GM03348 (cell line): ENCODE data around the gene PODXL.

Source experiments
- DNase-seq: peaks from one replicate; pipeline ENCODE4 v3.0.0; 2012; ENCODE audit warnings: low spot score

The PODXL gene

DNA sequence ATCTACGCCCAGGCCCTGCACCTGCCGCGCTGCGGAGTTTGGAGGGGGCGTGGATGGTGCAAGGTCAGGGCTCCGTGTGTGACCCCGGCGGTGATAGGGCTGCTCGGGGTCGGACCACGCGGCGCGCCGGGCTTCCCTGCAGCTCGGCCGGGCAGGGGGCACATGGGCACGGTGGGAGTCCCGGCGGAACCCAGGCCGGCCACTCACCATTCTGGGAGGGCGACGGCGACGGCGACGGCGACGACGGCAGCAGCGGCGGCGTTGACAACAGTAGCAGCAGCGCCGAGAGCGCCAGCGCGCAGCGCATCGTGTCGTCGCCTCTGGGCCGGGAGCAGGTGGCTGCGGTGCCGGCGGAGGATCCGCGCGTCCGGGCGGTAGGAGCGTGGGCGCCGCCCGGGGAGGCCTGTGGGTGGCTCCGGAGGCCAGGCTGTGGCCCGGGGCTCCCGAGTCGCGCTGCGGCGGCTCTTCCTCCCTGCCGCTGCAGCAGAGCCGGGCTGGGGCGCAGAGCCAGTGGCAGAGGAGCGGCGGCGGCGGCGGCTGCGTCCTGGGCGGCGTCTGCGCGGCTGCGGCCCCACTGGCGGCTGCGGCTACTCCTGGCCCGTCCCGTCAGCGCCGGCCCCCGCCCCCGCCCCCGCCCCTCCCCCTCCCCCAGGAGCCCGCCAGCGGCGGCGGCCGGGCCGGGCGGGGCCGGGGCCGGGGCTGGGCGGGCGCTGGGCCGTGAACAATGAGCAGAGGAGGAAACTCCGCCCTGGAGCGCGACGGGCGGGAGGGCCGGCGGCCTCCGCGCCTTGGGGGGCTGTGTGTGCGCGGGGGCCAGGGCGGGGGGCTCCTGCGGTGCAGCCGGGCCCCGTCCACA lies at the start of gene PODXL:
Gene PODXL (minus strand): TSS at position 576 of the 856 bp plus-strand sequence. CDS start 269 bp downstream, at position 307.
- peak; percentile 97 for DNase-seq

DNA sequence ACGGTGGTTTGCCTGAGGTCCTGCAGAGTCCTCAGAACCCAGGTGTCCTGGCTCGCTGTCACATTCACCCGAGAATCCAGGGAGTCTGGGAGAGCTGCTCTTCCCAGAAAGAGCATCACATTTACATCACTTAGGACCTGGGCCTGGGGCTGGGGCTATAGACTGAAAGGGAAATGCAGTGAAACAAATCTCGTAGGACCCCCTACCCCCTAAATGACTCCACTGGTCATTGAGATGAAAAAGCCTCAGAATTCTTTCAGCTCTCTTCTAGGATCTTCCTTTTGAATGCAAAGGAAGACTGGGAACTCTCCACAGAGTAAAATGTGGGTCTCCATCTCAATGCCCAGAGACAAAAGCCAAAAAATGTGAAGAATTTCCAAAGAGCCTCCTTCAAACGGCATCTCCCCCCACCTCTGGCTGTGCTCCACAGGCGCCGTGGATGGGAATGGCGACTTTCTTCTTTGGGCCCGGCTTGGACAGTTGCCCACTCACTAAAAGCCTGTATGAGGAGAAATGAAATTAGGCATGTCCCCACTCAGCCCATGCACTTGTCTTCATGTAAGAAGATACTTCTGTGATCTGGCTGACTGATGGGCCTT lies 49.0 kb upstream of the PODXL start:
- peak; percentile 47 for DNase-seq

- DNase-seq, result peak; percentile 90
Observed at GRCh38 chr7:131604841-131605279, 48.4 kb upstream of the PODXL start.

GRCh38 chr7:131603932-131604331 lies 47.5 kb upstream of the PODXL start:
- no peak for DNase-seq

DNA sequence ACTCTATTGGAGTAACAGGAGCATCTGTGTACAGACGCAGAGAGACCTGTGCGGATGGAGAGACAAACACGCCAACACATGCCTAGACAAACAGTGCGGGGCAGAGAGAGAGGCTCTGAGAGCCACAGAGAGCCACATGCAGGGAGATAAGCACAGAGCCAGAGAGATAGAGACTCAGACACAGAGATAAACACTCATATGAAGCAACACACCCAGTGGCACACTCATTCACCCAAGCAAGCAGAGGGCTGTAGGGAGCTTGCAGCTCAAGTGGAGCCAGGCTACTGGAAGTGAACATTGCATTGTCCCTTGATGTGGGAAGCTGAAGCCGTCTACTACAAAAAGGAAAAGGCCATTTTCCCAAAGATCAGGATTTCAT lies 46.6 kb upstream of the PODXL start:
- DNase-seq, result no peak

DNA sequence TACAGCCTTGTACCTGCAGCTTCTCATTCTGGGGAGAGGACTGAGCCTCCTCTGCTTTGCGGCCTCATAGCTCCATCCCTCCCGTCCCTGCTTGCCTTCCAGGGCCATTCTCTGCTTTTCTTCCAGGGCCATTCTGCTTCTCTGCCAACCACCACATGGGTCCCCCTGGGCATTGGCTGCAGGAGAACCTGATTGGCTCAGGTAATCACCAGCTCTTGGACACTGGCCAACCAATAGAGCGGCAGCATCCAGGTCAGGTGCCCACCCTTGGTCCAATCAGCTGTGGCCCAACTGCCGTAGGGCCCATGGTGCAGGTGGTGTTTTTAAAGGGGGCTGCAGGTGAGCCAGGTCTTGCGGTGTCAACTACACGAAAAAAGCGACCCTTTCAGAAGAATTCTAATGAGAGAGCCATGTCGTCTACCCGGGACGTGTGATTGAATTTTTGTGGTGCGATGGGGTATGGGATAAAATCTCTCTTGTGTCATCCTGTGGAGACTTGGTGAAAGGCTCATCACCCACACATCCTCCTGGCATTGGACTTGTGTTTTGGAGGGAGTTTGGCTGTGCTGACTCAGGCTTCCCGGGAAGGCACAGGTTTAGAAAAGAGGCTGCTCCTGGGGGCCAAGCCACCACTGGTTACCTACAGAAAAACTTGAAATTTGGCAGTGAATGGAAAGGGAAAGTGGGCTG lies 46.0 kb upstream of the PODXL start:
- peak; percentile 64 for DNase-seq

- DNase-seq, result peak; percentile 45
Observed at GRCh38 chr7:131600085-131600881, 43.9 kb upstream of the PODXL start.

DNA sequence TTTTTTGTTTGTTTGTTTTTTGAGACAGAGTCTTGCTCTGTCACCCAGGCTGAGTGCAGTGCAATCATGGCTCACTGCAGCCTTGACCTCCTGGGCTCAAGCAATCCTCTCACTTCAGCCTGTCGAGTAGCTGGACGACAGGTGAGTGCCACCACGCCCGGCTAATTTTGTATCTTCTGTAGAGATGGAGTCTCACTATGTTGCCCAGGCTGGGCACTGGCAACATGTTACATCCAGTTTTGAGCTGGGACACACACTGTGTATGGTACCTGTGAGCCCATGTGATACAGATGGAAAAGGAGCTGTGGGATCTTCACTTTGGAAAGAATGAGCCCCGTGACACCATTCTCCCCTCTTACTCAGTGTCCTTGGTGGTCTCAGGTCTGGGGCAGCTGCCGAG lies 40.4 kb upstream of the PODXL start:
- no peak for DNase-seq

- DNase-seq, result no peak
Observed at GRCh38 chr7:131595699-131596098, 39.3 kb upstream of the PODXL start.

GRCh38 chr7:131591687-131592319 lies 35.4 kb upstream of the PODXL start:
- DNase-seq, result no peak

GRCh38 chr7:131587315-131587923 lies 31.0 kb upstream of the PODXL start:
- DNase-seq, result no peak

DNA sequence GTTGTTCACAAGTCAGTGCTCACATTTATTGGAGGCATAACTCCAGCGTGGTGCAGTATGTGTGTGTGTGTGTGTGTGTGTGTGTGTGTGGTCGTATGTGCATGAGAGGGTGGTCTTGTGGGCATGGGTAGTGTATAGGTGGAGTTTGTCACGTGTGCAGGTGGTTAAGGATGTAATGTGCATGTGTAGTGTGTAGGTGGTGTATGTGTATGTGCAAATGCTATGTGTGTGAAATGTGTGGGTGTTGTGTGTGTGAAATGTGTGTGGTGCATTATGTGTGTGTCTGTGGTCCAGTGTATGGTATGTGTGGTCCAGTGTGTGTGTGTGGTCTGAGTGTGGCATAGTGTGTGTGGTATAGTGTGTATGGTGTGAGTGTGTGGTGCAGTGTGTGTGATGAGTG lies 30.3 kb upstream of the PODXL start:
- no peak for DNase-seq

DNA sequence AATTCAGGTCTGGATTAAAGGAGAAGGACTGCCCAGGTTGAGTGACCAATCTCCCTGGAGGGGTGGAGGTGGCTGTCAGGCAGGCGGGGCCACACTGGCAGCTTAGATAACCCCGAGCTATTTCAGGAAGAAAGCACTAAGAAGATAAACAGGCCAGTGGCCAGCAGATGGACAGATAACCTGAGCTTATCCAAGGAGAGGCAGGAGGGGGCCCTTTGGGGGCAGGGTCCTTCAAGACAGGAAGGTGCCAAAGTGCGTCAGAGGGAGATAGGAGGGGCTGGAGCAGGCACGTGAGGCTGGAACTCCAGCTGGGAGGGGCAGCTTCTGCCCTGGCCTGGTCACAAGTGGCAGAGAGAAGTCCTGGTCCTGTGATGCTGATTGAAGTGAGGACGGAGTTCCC lies 29.8 kb upstream of the PODXL start:
- DNase-seq, result no peak

DNA sequence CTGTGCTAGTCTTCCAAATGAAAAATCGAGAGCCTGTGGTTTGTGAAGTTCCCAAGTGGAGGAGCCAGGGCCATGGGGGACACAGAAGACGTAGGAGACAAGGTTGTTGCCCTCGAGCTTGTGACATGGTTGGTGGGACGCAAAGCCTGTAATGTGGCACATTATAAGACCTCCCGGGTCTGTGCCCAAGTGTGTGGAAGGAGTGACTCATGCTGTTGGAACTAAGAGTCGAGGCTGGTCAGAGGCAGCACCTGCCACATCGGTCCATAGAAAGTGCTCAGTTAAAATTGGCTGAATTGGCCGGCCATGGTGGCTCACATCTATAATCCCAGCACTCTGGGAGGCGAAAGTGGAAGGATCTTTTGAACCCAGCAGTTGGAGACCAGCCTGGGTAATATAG lies 27.0 kb upstream of the PODXL start:
- no peak for DNase-seq

GRCh38 chr7:131581241-131582051 lies 25.0 kb upstream of the PODXL start:
- DNase-seq, result no peak

- no peak for DNase-seq
Observed at GRCh38 chr7:131578602-131579001, 22.2 kb upstream of the PODXL start.

DNA sequence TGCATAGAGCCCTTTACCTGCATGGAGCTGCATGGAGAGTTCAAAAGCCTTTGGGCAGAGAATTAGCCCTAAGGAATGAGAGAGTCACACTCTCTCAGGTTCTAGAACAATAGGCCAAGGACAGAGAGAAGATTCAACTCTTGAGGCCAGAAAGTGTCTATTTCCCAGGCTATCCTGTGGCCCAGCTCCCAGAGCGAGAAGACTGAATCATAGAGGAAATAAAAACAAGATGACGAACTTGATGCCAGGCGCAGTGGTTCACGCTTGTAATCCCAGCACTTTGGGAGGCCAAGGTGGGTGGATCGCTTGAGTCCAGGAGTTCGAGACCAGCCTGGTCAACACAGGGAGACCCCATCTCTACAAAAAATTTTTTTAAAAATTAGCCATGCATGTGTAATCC lies 18.3 kb upstream of the PODXL start:
- peak; percentile 57 for DNase-seq

- no peak for DNase-seq
Observed at GRCh38 chr7:131570401-131570800, 14.0 kb upstream of the PODXL start.

DNA sequence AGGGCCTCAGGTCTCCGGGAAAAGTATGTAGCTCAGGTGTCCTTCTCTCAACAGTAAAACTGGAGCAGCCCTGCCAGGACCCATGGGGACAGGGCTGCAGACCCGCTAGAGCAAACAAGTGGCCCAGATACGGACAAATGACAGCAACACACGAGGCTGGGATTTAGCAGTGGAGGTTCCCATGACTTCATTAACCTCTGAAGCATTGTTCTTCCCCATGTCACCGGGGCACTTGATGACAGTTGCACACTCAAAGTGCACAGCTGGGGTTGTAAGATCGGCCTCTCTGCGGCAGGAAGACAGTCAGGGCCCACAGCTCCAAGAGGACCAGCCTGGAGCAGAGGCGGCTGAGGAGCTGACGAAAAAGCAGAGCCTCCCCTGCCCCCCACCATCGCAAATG lies 12.5 kb upstream of the PODXL start:
- DNase-seq, result no peak

GRCh38 chr7:131568510-131568909 lies 12.1 kb upstream of the PODXL start:
- DNase-seq, result no peak
